DLD1 (cell line): ENCODE results near the gene RSBN1.
"Not testable (repeated sequence)": the region's sequence is repeated elsewhere in the genome, so short reads cannot be mapped to it uniquely, and the experiment has no call there.

ENCODE experiments used
- in situ Hi-C: cut with HindIII; loops from 2 replicates; pipeline ENCODE4 v1.10.0; 2017; ENCODE audit warnings: low sequenced_read_pairs

The RSBN1 gene

GRCh38 chr1:113811888-113812660 lies at the start of gene RSBN1:
Gene RSBN1, minus strand, starts transcription at chr1:113812476. Its CDS starts 64 bp downstream, at chr1:113812412.
- in situ Hi-C loops, result no loop called here

GRCh38 chr1:113861641-113862040 lies 49.4 kb upstream of the RSBN1 start:
- in situ Hi-C loops, result no loop called here

GRCh38 chr1:113860891-113861290 lies 48.6 kb upstream of the RSBN1 start:
- in situ Hi-C loops, result no loop called here

GRCh38 chr1:113859478-113860175 lies 47.4 kb upstream of the RSBN1 start:
- in situ Hi-C loops, result no loop called here

- in situ Hi-C loops, result no loop called here
These were observed 46.7 kb upstream of the RSBN1 start for GRCh38 chr1:113858982-113859381.

GRCh38 chr1:113858418-113858817 lies 46.1 kb upstream of the RSBN1 start:
- in situ Hi-C loops, result no loop called here

GRCh38 chr1:113857776-113858175 lies 45.5 kb upstream of the RSBN1 start:
- in situ Hi-C loops, result no loop called here

GRCh38 chr1:113856401-113856790 lies 44.1 kb upstream of the RSBN1 start:
- in situ Hi-C loops, result no loop called here

- in situ Hi-C loops, result no loop called here
These were observed 43.5 kb upstream of the RSBN1 start for GRCh38 chr1:113855630-113856400.

- in situ Hi-C loops, result no loop called here
These were observed 42.0 kb upstream of the RSBN1 start for GRCh38 chr1:113854234-113854633.

GRCh38 chr1:113852694-113853093 lies 40.4 kb upstream of the RSBN1 start:
- in situ Hi-C loops, result not testable (repeated sequence)

- in situ Hi-C loops, result no loop called here
These were observed 38.0 kb upstream of the RSBN1 start for GRCh38 chr1:113850127-113850796.

GRCh38 chr1:113849072-113849471 lies 36.8 kb upstream of the RSBN1 start:
- in situ Hi-C loops, result no loop called here

- in situ Hi-C loops, result no loop called here
These were observed 34.2 kb upstream of the RSBN1 start for GRCh38 chr1:113846391-113847035.

- in situ Hi-C loops, result no loop called here
These were observed 24.3 kb upstream of the RSBN1 start for GRCh38 chr1:113836534-113836933.

- in situ Hi-C loops, result no loop called here
These were observed 23.5 kb upstream of the RSBN1 start for GRCh38 chr1:113835686-113836290.

- in situ Hi-C loops, result no loop called here
These were observed 22.4 kb upstream of the RSBN1 start for GRCh38 chr1:113834716-113835115.

- in situ Hi-C loops, result no loop called here
These were observed 17.8 kb upstream of the RSBN1 start for GRCh38 chr1:113830039-113830438.

- in situ Hi-C loops, result no loop called here
These were observed 9.6 kb upstream of the RSBN1 start for GRCh38 chr1:113821916-113822315.

GRCh38 chr1:113818578-113818977 lies 6.3 kb upstream of the RSBN1 start:
- in situ Hi-C loops, result no loop called here
